Hepatocyte (in vitro differentiated cells): Measurements from ENCODE around the gene AURKA.

Experiments
- CTCF ChIP-seq: fragments of 200-600 bp; sonication (generic); IDR thresholded peaks from 2 replicates; pipeline ENCODE4 v1.5.1; 2016; ENCODE audit warnings: antibody characterized with exemption, mild to moderate bottlenecking; ENCODE audit not compliant: poor library complexity
- EZH2 ChIP-seq: fragments of 200-600 bp; sonication (generic); IDR thresholded peaks from 2 replicates; pipeline ENCODE4 v1.6.1; 2016; ENCODE audit warnings: antibody characterized with exemption, mild to moderate bottlenecking, borderline replicate concordance
- EZH2phosphoT487 ChIP-seq: fragments of 200-600 bp; sonication (generic); IDR thresholded peaks from one replicate; pipeline ENCODE4 v1.6.1; 2018; ENCODE audit warnings: antibody characterized with exemption, mild to moderate bottlenecking, low read depth, moderate library complexity; ENCODE audit not compliant: unreplicated experiment, severe bottlenecking

- no peak for TF ChIP-seq CTCF
- no peak for TF ChIP-seq EZH2
- no peak for TF ChIP-seq EZH2phosphoT487
These were observed 45.4 kb upstream of the AURKA start for GRCh38 chr20:56437196-56437960.
